HG02571 (cell line): ENCODE results near the gene PDX1.

ENCODE experiments used
- ATAC-seq: cut with Tn5 transposase; IDR thresholded peaks from one replicate; pipeline ENCODE4 v1.9.1; 2021; ENCODE audit warnings: mild to moderate bottlenecking, moderate library complexity; ENCODE audit not compliant: unreplicated experiment

PDX1 gene

GRCh38 chr13:27921961-27922882 is 2.4 kb downstream of the PDX1 start:
- no peak for ATAC-seq

- no peak for ATAC-seq
Measured at GRCh38 chr13:27922883-27923612, 3.2 kb downstream of the PDX1 start.

GRCh38 chr13:27923794-27924528 is 4.2 kb downstream of the PDX1 start:
- ATAC-seq, result no peak

- no peak for ATAC-seq
Measured at GRCh38 chr13:27924529-27925141, 4.8 kb downstream of the PDX1 start.

- ATAC-seq, result no peak
Measured at GRCh38 chr13:27925220-27925991, 5.6 kb downstream of the PDX1 start.

- ATAC-seq, result no peak
Measured at GRCh38 chr13:27926644-27927434, 7.0 kb downstream of the PDX1 start.

GRCh38 chr13:27927444-27928352 is 7.9 kb downstream of the PDX1 start:
- ATAC-seq, result no peak

GRCh38 chr13:27928353-27928804 is 8.6 kb downstream of the PDX1 start:
- no peak for ATAC-seq

- ATAC-seq, result no peak
Measured at GRCh38 chr13:27928805-27929753, 9.3 kb downstream of the PDX1 start.

- no peak for ATAC-seq
Measured at GRCh38 chr13:27929868-27930267, 10.1 kb downstream of the PDX1 start.

GRCh38 chr13:27933118-27933517 is 13.3 kb downstream of the PDX1 start:
- no peak for ATAC-seq

- no peak for ATAC-seq
Measured at GRCh38 chr13:27933580-27934328, 14.0 kb downstream of the PDX1 start.

- no peak for ATAC-seq
Measured at GRCh38 chr13:27942972-27943371, 23.2 kb downstream of the PDX1 start.

- no peak for ATAC-seq
Measured at GRCh38 chr13:27952876-27953675, 33.3 kb downstream of the PDX1 start.

GRCh38 chr13:27953676-27954405 is 34.0 kb downstream of the PDX1 start:
- peak; percentile 51 for ATAC-seq
